GM19324 (cell line): ENCODE results near the gene MAK.
A peak's percentile ranks its signal among the peaks of the same experiment; 100 is the strongest.
"Not testable (repeated sequence)": the region's sequence is repeated elsewhere in the genome, so short reads cannot be mapped to it uniquely, and the experiment has no call there.

Experiments used
- ATAC-seq: cut with Tn5 transposase; IDR thresholded peaks from one replicate; pipeline ENCODE4 v1.9.1; 2021; ENCODE audit warnings: mild to moderate bottlenecking, moderate library complexity; ENCODE audit not compliant: unreplicated experiment, low FRiP score

Gene MAK

GRCh38 chr6:10733863-10734262 lies 104.5 kb downstream of the MAK start:
- ATAC-seq, result no peak

DNA sequence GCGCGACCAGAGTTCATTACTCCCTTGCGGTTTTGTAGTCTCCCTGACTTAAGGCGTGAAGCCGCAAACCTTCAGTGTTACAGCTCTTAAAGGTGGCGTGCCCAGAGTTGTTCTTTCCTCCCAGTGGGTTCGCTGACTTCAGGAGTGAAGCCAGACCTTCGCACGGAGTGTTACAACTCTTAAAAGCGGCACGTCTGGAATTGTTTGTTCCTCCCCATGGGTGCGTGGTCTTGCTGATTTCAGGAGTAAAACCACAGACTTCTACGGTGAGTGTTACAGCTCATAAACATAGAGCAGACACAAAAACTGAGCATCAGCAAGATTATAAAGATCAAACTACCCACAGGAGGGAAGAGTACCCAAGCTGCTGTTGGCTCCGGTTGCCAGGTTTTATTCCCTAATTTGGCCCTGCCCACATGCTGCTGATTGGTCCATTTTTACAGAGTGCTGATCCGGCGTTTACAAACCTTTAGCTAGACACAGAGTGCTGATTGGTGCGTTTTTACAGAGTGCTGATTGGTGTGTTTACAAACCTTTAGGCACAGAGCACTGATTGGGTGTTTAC lies 105.1 kb downstream of the MAK start:
- ATAC-seq, result no peak

GRCh38 chr6:10730254-10730653 lies 108.1 kb downstream of the MAK start:
- ATAC-seq, result no peak

DNA sequence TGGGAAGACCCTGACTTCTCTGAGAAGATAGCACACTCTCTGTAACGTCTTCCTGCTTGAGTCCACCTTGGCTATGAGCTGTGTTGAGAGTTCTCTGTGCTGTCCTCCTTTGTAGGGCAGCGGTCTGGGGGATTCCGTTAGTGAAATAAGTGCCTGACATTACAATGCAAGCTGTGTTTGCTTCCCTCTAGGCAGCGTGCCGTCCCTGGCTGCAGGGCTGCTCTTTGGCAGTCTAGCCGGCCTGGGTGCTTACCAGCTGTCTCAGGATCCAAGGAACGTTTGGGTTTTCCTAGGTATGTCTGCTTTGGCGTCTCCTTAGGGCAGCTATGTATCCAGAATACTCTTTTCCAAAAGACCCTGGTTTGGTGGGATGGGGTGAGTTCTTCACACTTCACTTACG lies 112.6 kb downstream of the MAK start:
- no peak for ATAC-seq

- ATAC-seq, result no peak
Measured at GRCh38 chr6:10725044-10725443, 113.3 kb downstream of the MAK start.

DNA sequence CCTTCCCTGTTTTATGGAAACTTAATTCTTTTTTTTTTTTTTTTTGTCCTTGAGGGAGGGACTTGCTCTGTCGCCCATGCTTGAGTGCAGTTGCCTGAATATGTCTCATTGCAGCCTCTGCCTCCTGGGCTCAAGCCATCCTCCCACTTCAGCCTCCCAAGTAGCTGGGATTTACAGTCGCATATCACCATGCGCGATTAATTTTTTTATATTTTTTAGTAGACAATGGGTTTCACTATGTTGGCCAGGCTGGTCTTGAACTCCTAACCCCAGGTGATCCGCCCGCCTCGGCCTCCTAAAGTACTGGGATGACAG lies 114.8 kb downstream of the MAK start:
- no peak for ATAC-seq

- peak; percentile 98 for ATAC-seq
Measured at GRCh38 chr6:10722820-10723566, 115.3 kb downstream of the MAK start, which contains the start of gene TMEM14C. TMEM14C (plus strand) TSS chr6:10723070; CDS start chr6:10724614, 1,544 bp downstream.

DNA sequence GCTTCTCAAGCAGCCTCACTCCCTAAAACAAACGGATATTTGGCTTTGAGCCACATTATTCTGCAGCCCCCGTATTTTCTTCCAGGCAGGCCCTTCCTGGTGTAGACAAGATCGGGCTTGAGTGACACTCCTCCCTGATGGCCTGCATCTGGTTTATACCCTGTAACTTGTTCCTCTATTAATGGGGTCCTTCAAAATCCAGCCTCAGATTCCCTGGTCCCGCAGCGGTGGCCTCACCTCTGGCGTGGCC lies 115.8 kb downstream of the MAK start:
- no peak for ATAC-seq

- ATAC-seq, result no peak
Measured at GRCh38 chr6:10721850-10722569, 116.3 kb downstream of the MAK start.

DNA sequence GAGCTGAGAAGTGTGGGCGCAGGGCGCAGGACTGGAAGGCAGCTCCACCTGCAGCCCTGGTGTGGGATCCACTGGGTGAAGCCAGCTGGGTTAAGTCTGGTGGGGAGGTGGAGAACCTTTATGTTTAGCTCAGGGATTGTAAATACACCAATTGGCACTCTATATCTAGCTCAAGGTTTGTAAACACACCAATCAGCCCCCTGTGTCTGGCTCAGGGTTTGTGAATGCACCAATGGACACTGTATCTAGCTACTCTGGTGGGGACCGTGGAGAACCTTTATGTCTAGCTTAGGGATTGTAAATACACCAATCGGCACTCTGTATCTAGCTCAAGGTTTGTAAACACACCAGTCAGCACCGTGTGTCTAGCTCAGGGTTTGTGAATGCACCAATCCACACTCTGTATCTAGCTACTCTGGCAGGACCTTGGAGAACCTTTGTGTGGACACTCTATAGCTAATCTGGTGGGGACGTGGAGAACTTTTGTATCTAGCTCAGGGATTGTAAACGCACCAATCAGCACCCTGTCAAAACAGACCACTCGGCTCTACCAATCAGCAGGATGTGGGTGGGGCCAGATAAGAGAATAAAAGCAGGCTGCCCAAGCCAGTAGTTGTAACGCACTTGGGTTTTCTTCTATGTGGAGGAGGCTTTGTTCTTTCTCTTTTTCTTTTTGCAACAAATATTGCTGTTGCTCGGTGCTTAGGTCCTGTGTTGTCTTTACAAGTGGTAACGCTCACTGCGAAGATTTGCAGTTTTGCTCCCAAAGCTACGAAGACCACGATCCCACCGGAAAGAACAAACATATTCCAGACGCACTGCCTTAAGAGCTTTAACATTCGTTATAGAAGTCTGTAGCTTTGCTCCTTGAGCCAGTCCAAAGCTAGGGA lies 117.1 kb downstream of the MAK start:
- not testable (repeated sequence) for ATAC-seq

DNA sequence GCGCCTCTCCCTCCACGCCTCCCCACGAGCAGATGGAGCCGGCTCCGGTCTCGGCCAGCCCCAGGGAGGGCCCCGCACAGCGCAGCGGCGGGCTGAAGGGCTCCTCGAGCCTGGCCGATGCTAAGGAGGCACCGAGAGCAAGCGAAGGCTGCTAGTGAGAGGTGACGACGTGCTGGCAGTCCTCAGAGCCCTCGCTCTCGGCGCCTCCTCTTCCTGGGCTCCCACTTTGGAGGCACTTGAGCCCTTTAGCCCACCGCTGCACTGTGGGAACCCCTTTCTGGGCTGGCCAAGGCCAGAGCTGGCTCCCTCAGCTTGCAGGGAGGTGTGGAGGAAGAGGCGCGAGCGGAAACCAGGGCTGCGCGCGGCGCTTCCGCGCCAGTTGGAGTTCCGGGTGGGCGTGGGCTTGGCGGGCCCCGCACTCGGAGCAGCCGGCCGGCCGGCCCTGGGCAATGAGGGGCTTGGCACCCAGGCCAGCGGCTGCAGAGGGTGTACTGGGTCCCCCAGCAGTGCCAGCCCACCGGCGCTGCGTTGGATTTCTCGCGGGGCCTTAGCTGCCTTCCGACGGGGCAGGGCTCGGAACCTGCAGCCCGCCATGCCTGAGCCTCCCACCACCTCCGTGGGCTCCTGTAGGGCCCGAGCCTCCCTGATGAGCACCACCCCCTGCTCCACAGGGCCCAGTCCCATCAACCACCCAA lies 117.9 kb downstream of the MAK start:
- ATAC-seq, result no peak

GRCh38 chr6:10719964-10720264 lies 118.4 kb downstream of the MAK start:
- no peak for ATAC-seq

- ATAC-seq, result no peak
Measured at GRCh38 chr6:10719296-10719963, 118.9 kb downstream of the MAK start.

- ATAC-seq, result no peak
Measured at GRCh38 chr6:10713962-10714361, 124.4 kb downstream of the MAK start.
